T-helper 2 cell (primary cell): Measurements from ENCODE around the gene POMC.
"Not testable (repeated sequence)": the region's sequence is repeated elsewhere in the genome, so short reads cannot be mapped to it uniquely, and the experiment has no call there.

Source experiments
- DNase-seq, 5 experiments: peaks; one replicate each; pipeline versions ENCODE4 v3.0.0 to v3.0.0-alpha.2; 2012 to 2022

The POMC gene

GRCh38 chr2:25176541-25177181 lies 8.3 kb upstream of the POMC start:
- DNase-seq, result no peak

GRCh38 chr2:25176138-25176537 lies 7.8 kb upstream of the POMC start:
- no peak for DNase-seq

- DNase-seq, result no peak
These were observed 5.9 kb upstream of the POMC start for GRCh38 chr2:25174192-25174861.

- no peak for DNase-seq
These were observed 5.3 kb upstream of the POMC start for GRCh38 chr2:25173719-25174118.

GRCh38 chr2:25170888-25171287 lies 2.5 kb upstream of the POMC start:
- no peak for DNase-seq

GRCh38 chr2:25169073-25169470 lies 692 bp upstream of the POMC start:
- DNase-seq, result no peak

GRCh38 chr2:25165992-25166875 lies 2.1 kb downstream of the POMC start:
- DNase-seq, result peak in 1 of 5 experiments; percentile 48

- DNase-seq, result no peak
These were observed 3.8 kb downstream of the POMC start for GRCh38 chr2:25164561-25164960.

- not testable (repeated sequence) for DNase-seq
These were observed 6.3 kb downstream of the POMC start for GRCh38 chr2:25162061-25162460.

GRCh38 chr2:25161055-25161781 lies 7.2 kb downstream of the POMC start:
- peak in 4 of 5 experiments; percentile 43 to 83 (median 51) for DNase-seq

GRCh38 chr2:25160376-25160775 lies 8.0 kb downstream of the POMC start:
- no peak for DNase-seq

GRCh38 chr2:25159949-25160348 lies 8.4 kb downstream of the POMC start:
- DNase-seq, result no peak

GRCh38 chr2:25158096-25158852 lies 10.1 kb downstream of the POMC start:
- DNase-seq, result no peak

- DNase-seq, result no peak
These were observed 13.0 kb downstream of the POMC start for GRCh38 chr2:25155401-25155800.

GRCh38 chr2:25151718-25152117 lies 16.7 kb downstream of the POMC start:
- no peak for DNase-seq

- not testable (repeated sequence) for DNase-seq
These were observed 17.4 kb downstream of the POMC start for GRCh38 chr2:25150993-25151392.

- DNase-seq, result no peak
These were observed 18.7 kb downstream of the POMC start for GRCh38 chr2:25149646-25150045.

GRCh38 chr2:25146896-25147295 lies 21.5 kb downstream of the POMC start:
- DNase-seq, result no peak

- DNase-seq, result peak in 2 of 5 experiments; percentile 6 to 46
These were observed 22.6 kb downstream of the POMC start for GRCh38 chr2:25145803-25146202.

GRCh38 chr2:25141120-25141519 lies 27.3 kb downstream of the POMC start:
- DNase-seq, result no peak

GRCh38 chr2:25140535-25140934 lies 27.8 kb downstream of the POMC start:
- not testable (repeated sequence) for DNase-seq

GRCh38 chr2:25132693-25133092 lies 35.7 kb downstream of the POMC start:
- no peak for DNase-seq
